Measurements from ENCODE around the gene PPARA. TPM values are rescaled to one million over a fixed set of nuclear protein-coding genes. Genes with fewer than 3 reads are reported as not detected.
A peak's percentile ranks its signal among the peaks of the same experiment; 100 is the strongest.

PPARA gene
- total and polyA plus RNA-seq, 9 of the 15 experiments (the other 6 are each of a cell fraction or from before 2014, with no cell fraction given): 0.64 to 5.3 (median 3.5) TPM

- TF ChIP-seq REST (IDR thresholded peaks at IDR 0.05; ENCODE audit: borderline replicate concordance) (peak; percentile 76), REST (CRISPR knock-in tag; IDR thresholded peaks at IDR 0.05; ENCODE audit: low read depth) (no peak), BMI1 (IDR thresholded peaks at IDR 0.05; ENCODE audit: low read length) (no peak), ZNF41 (CRISPR knock-in tag; conservative IDR thresholded peaks at IDR 0.05) (no peak), ZNF324 (CRISPR knock-in tag; IDR thresholded peaks at IDR 0.05) (no peak), ASH1L (IDR thresholded peaks at IDR 0.05; ENCODE audit: borderline replicate concordance, low read depth, partially characterized antibody) (no peak), SLC30A9 (CRISPR knock-in tag; IDR thresholded peaks at IDR 0.05) (no peak), CREBBP (IDR thresholded peaks at IDR 0.05; ENCODE audit: low read depth, low read length) (no peak)
- TF ChIP-seq, protein P1, sequence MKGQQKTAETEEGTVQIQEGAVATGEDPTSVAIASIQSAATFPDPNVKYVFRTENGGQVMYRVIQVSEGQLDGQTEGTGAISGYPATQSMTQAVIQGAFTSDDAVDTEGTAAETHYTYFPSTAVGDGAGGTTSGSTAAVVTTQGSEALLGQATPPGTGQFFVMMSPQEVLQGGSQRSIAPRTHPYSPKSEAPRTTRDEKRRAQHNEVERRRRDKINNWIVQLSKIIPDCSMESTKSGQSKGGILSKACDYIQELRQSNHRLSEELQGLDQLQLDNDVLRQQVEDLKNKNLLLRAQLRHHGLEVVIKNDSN (CRISPR knock-in tag; IDR thresholded peaks at IDR 0.05): no peak
- TF ChIP-seq, protein P2, sequence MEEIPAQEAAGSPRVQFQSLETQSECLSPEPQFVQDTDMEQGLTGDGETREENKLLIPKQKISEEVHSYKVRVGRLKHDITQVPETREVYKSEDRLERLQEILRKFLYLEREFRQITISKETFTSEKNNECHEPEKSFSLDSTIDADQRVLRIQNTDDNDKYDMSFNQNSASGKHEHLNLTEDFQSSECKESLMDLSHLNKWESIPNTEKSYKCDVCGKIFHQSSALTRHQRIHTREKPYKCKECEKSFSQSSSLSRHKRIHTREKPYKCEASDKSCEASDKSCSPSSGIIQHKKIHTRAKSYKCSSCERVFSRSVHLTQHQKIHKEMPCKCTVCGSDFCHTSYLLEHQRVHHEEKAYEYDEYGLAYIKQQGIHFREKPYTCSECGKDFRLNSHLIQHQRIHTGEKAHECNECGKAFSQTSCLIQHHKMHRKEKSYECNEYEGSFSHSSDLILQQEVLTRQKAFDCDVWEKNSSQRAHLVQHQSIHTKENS (CRISPR knock-in tag; IDR thresholded peaks at IDR 0.05): no peak
- TF ChIP-seq, protein P3, sequence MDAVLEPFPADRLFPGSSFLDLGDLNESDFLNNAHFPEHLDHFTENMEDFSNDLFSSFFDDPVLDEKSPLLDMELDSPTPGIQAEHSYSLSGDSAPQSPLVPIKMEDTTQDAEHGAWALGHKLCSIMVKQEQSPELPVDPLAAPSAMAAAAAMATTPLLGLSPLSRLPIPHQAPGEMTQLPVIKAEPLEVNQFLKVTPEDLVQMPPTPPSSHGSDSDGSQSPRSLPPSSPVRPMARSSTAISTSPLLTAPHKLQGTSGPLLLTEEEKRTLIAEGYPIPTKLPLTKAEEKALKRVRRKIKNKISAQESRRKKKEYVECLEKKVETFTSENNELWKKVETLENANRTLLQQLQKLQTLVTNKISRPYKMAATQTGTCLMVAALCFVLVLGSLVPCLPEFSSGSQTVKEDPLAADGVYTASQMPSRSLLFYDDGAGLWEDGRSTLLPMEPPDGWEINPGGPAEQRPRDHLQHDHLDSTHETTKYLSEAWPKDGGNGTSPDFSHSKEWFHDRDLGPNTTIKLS (IDR thresholded peaks at IDR 0.05; ENCODE audit: borderline replicate concordance, low read depth): no peak
- TF ChIP-seq, protein P4, sequence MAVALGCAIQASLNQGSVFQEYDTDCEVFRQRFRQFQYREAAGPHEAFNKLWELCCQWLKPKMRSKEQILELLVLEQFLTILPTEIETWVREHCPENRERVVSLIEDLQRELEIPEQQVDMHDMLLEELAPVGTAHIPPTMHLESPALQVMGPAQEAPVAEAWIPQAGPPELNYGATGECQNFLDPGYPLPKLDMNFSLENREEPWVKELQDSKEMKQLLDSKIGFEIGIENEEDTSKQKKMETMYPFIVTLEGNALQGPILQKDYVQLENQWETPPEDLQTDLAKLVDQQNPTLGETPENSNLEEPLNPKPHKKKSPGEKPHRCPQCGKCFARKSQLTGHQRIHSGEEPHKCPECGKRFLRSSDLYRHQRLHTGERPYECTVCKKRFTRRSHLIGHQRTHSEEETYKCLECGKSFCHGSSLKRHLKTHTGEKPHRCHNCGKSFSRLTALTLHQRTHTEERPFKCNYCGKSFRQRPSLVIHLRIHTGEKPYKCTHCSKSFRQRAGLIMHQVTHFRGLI (CRISPR knock-in tag; IDR thresholded peaks at IDR 0.05): no peak
- TF ChIP-seq, protein P5, sequence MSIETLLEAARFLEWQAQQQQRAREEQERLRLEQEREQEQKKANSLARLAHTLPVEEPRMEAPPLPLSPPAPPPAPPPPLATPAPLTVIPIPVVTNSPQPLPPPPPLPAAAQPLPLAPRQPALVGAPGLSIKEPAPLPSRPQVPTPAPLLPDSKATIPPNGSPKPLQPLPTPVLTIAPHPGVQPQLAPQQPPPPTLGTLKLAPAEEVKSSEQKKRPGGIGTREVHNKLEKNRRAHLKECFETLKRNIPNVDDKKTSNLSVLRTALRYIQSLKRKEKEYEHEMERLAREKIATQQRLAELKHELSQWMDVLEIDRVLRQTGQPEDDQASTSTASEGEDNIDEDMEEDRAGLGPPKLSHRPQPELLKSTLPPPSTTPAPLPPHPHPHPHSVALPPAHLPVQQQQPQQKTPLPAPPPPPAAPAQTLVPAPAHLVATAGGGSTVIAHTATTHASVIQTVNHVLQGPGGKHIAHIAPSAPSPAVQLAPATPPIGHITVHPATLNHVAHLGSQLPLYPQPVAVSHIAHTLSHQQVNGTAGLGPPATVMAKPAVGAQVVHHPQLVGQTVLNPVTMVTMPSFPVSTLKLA (conservative IDR thresholded peaks at IDR 0.05): no peak
Measured at GRCh38 chr22:46116491-46116958, 33.8 kb upstream of the PPARA start (continued).

All from K562 (cell line).